Endothelial cell of umbilical vein (primary cell): Measurements from ENCODE around the gene KRTAP4-5.

Experiments used
- EZH2 ChIP-seq: IDR thresholded peaks from 2 replicates; pipeline ENCODE4 v1.6.1; 2012; ENCODE audit warnings: borderline replicate concordance, low read depth, mild to moderate bottlenecking, moderate library complexity, low read length, inconsistent platforms; ENCODE audit not compliant: severe bottlenecking
- GATA2 ChIP-seq: IDR thresholded peaks from 2 replicates; pipeline ENCODE4 v1.7.0; 2011; ENCODE audit warnings: low read depth, mild to moderate bottlenecking, moderate library complexity, mixed read lengths, low read length; ENCODE audit not compliant: insufficient read length, insufficient read depth
- POLR2A ChIP-seq: IDR thresholded peaks from 2 replicates; pipeline ENCODE4 v1.6.1; 2012; ENCODE audit warnings: low read depth, mild to moderate bottlenecking, control low read depth, low read length
- POLR2AphosphoS5 ChIP-seq: IDR thresholded peaks from 2 replicates; pipeline ENCODE4 v1.6.1; 2012; ENCODE audit warnings: low read depth, mild to moderate bottlenecking, control low read depth, low read length, moderate library complexity; ENCODE audit not compliant: insufficient read depth
- TF ChIP-seq, protein P1 (sequence below), 2 donors: IDR thresholded peaks; 1 replicate in 1 of 2; 2 replicates in 1 of 2; pipeline ENCODE4 v1.5.1; 2011; ENCODE audit warnings: low read length in 2 of 2, mild to moderate bottlenecking in 2 of 2, moderate library complexity in 2 of 2, control low read depth in 1 of 2, inconsistent platforms in 1 of 2, low read depth in 1 of 2; ENCODE audit not compliant: insufficient read depth in 1 of 2; ENCODE audit errors: extremely low read depth in 1 of 2
- TF ChIP-seq, protein P2 (sequence below): IDR thresholded peaks from 2 replicates; pipeline ENCODE4 v1.6.1; 2011; ENCODE audit not compliant: insufficient read depth, insufficient read length

DNA sequence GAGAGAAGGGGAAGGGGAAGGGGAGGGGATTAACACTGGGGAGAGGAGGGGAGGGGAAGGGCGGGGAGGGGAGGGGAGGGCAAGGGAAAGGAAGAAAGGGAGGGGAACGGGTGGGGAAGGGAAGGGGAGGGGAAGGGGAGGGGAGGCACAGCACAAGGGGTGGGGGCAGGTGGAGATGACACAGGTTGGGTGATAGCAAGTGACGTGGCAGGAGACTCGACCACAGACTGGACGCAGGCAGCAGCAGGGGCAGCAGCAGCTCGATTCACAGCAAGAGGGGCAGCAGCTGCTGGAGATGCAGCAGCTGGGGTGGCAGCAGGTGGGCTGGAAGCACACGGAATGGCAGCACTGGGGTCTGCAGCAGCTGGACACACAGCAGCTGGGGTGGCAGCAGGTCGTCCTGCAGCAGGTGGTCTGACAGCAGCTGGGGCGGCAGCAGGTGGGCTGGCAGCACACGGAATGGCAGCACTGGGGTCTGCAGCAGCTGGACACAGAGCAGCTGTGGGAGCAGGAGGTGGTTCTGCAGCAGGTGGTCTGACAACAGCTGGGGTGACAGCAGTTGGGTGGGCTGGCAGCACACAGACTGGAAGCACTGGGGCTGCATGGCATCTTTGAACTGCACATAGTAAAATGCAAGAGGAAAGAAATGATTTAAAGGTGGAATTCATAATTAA lies 47.9 kb downstream of the KRTAP4-5 start, which contains the start of gene KRTAP4-16:
- TF ChIP-seq, protein P1, sequence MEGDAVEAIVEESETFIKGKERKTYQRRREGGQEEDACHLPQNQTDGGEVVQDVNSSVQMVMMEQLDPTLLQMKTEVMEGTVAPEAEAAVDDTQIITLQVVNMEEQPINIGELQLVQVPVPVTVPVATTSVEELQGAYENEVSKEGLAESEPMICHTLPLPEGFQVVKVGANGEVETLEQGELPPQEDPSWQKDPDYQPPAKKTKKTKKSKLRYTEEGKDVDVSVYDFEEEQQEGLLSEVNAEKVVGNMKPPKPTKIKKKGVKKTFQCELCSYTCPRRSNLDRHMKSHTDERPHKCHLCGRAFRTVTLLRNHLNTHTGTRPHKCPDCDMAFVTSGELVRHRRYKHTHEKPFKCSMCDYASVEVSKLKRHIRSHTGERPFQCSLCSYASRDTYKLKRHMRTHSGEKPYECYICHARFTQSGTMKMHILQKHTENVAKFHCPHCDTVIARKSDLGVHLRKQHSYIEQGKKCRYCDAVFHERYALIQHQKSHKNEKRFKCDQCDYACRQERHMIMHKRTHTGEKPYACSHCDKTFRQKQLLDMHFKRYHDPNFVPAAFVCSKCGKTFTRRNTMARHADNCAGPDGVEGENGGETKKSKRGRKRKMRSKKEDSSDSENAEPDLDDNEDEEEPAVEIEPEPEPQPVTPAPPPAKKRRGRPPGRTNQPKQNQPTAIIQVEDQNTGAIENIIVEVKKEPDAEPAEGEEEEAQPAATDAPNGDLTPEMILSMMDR (IDR thresholded peaks at IDR 0.05; ENCODE audit: extremely low read depth in 1 of 2, insufficient read depth in 1 of 2, low read depth in 1 of 2, low read length in 2 of 2) = no peak
- TF ChIP-seq EZH2 (no peak), POLR2A (no peak), POLR2AphosphoS5 (no peak), GATA2 (no peak)
- TF ChIP-seq, protein P2, sequence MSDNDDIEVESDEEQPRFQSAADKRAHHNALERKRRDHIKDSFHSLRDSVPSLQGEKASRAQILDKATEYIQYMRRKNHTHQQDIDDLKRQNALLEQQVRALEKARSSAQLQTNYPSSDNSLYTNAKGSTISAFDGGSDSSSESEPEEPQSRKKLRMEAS = no peak
